ENCODE measurements around the gene B3GAT1. TPM values are rescaled to one million over a fixed set of nuclear protein-coding genes. Genes with fewer than 3 reads are reported as not detected.

Gene B3GAT1
- total RNA-seq, 2 donors from 2014 or later: 0.71 TPM; not detected in 1

- Histone ChIP-seq H3K4me3 (no peak overlapping the region), H3K4me1 (ENCODE audit: control insufficient read depth in 1 of 2, low read depth in 2 of 2) (peaks cover 0 to 12% of the 10 kb centered on the region in 2 donors), H3K27me3 (replicated peaks; ENCODE audit: insufficient read depth) (no peaks in the 10 kb centered on the region), H3K9me3 (no peaks in the 10 kb centered on the region), H3K27ac (no peak overlapping the region), H3K36me3 (no peaks in the 10 kb centered on the region)
- DNase-seq (ENCODE audit: low spot score) (no peak), ATAC-seq (ENCODE audit: insufficient number of reproducible peaks, low FRiP score, low read depth) (no peak)
- TF ChIP-seq, protein P1, sequence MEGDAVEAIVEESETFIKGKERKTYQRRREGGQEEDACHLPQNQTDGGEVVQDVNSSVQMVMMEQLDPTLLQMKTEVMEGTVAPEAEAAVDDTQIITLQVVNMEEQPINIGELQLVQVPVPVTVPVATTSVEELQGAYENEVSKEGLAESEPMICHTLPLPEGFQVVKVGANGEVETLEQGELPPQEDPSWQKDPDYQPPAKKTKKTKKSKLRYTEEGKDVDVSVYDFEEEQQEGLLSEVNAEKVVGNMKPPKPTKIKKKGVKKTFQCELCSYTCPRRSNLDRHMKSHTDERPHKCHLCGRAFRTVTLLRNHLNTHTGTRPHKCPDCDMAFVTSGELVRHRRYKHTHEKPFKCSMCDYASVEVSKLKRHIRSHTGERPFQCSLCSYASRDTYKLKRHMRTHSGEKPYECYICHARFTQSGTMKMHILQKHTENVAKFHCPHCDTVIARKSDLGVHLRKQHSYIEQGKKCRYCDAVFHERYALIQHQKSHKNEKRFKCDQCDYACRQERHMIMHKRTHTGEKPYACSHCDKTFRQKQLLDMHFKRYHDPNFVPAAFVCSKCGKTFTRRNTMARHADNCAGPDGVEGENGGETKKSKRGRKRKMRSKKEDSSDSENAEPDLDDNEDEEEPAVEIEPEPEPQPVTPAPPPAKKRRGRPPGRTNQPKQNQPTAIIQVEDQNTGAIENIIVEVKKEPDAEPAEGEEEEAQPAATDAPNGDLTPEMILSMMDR (IDR thresholded peaks at IDR 0.05): no peak
Observed at GRCh38 chr11:134391656-134392055, 20.4 kb downstream of the B3GAT1 start.

DNA sequence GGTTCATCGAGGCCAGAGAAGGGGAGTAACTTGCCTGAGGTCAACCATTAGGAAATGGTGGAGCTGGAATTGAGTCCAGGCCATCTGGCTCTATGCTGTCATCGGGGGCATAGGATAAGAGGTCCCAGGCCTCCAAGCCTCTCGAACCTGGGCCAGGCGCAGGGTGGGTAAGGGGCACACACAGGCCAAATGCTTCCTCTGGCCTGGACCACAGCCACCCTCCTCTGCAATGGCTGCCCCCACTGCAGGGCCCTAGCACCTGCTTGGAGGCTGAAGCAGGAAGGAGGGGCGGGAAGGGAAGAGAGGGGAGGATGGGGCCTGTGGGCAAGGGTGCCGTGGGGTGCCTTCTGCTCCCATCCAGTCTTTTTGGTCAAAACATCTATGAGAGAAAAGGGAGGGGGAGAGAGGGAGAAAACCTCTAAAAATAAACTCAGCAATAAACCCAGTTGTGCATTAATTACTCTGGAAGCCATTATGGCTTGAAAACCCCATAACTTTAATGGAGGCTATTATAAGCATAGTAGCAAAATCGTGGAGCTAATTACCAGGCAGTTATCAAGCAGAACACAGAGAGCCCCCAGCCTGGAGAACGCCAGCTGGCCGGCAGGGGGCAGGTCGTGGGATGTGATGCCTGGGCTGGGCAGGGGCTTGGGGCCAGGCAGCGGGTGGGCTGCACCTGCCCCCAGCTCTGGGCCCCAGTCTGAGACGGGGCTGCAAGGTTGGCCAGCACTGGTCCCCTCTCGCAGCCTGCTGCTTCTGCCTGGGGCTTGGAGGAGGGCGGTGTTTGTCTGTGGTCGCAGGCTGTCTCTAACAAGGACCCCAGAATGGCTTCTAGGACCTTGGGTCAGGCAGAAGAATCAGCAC is 21.1 kb downstream of the B3GAT1 start:
- H3K27me3 ChIP-seq (replicated peaks; ENCODE audit: insufficient read depth): no peaks in the 10 kb centered on the region

GRCh38 chr11:134389464-134390180 is 22.4 kb downstream of the B3GAT1 start:
- ATAC-seq (ENCODE audit: insufficient number of reproducible peaks, low FRiP score, low read depth): no peak

More for the DNA sequence above, 21.1 kb downstream of the B3GAT1 start:
- H3K27ac ChIP-seq: no peak overlapping the region
- ATAC-seq (ENCODE audit: insufficient number of reproducible peaks, low FRiP score, low read depth) (no peak), DNase-seq (ENCODE audit: low spot score) (no peak)
- TF ChIP-seq, protein P1 (IDR thresholded peaks at IDR 0.05): no peak
- H3K36me3 ChIP-seq: no peaks in the 10 kb centered on the region
- H3K4me3 ChIP-seq: no peak overlapping the region
- no peaks in the 10 kb centered on the region for H3K9me3 ChIP-seq
- peaks cover 0 to 16% of the 10 kb centered on the region in 2 donors for H3K4me1 ChIP-seq (ENCODE audit: control insufficient read depth in 1 of 2, low read depth in 2 of 2)

DNA sequence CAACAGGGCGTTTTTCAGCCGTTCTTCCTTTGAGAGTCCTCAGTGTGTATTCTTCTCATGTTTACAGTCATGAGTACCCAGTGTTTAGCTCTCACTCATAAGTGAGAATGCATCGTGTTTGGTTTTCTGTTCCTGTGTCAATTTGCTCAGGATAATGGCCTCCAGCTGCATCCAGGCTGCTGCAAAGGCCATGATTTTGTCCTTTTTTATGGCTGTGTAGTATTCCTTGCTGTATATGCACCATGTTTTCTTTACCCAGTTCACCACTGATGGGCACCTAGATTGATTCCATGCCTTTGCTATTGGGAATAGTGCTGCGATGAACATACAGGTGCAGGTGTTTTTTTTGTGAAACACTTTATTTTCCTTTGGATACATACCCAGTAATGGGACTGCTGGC is 23.5 kb downstream of the B3GAT1 start:
- TF ChIP-seq, protein P1 (IDR thresholded peaks at IDR 0.05): no peak
- ATAC-seq (ENCODE audit: insufficient number of reproducible peaks, low FRiP score, low read depth) (no peak), DNase-seq (ENCODE audit: low spot score) (no peak)
- Histone ChIP-seq H3K36me3 (no peaks in the 10 kb centered on the region), H3K9me3 (no peaks in the 10 kb centered on the region), H3K27ac (no peak overlapping the region), H3K4me3 (no peak overlapping the region), H3K27me3 (replicated peaks; ENCODE audit: insufficient read depth) (no peaks in the 10 kb centered on the region), H3K4me1 (ENCODE audit: control insufficient read depth in 1 of 2, low read depth in 2 of 2) (peaks cover 0 to 13% of the 10 kb centered on the region in 2 donors)

More at GRCh38 chr11:134389464-134390180, 22.4 kb downstream of the B3GAT1 start:
- Histone ChIP-seq H3K27ac (no peak overlapping the region), H3K36me3 (no peaks in the 10 kb centered on the region), H3K4me3 (no peak overlapping the region), H3K4me1 (ENCODE audit: control insufficient read depth in 1 of 2, low read depth in 2 of 2) (peaks cover 0 to 20% of the 10 kb centered on the region in 2 donors), H3K9me3 (no peaks in the 10 kb centered on the region), H3K27me3 (replicated peaks; ENCODE audit: insufficient read depth) (no peaks in the 10 kb centered on the region)
- TF ChIP-seq, protein P1 (IDR thresholded peaks at IDR 0.05): no peak
- DNase-seq (ENCODE audit: low spot score): no peak

DNA sequence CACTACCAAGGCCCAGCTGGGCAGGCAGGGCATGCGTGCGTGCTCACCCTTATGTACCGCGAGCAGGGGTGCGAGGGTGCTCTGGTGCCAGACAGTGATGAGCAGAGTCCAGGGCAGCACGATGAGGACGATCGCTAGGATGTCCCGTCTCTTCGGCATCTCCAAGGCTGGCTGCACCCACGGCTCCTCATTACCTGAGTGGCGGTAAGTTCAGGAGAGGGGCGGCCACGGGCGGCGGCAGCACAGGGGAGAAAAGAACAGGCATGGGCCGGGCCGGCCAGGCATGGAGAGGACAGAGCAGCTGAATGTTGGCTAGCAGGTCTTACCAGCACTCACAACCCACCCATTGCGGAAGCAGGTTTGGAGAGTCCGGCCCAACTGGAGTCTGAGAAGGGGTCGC is 24.5 kb downstream of the B3GAT1 start:
- Histone ChIP-seq H3K27me3 (replicated peaks; ENCODE audit: insufficient read depth) (no peaks in the 10 kb centered on the region), H3K36me3 (no peaks in the 10 kb centered on the region), H3K4me1 (ENCODE audit: control insufficient read depth in 1 of 2, low read depth in 2 of 2) (peaks cover 0 to 13% of the 10 kb centered on the region in 2 donors), H3K27ac (no peak overlapping the region), H3K9me3 (no peaks in the 10 kb centered on the region), H3K4me3 (no peak overlapping the region)
- ATAC-seq (ENCODE audit: insufficient number of reproducible peaks, low FRiP score, low read depth) (no peak), DNase-seq (ENCODE audit: low spot score) (no peak)
- TF ChIP-seq, protein P1 (IDR thresholded peaks at IDR 0.05): no peak
